ENCODE results near the gene KMT2A.

- no peak for TF ChIP-seq CTCF (conservative IDR thresholded peaks at IDR 0.05 in 1 of 2, IDR thresholded peaks at IDR 0.05 in 1 of 2; ENCODE audit: extremely low read depth in 1 of 2, insufficient read depth in 1 of 2, low read depth in 1 of 2, low read length in 2 of 2)
- TF ChIP-seq EZH2 (IDR thresholded peaks at IDR 0.05; ENCODE audit: borderline replicate concordance, low read length) = no peak
These were observed 136.8 kb downstream of the KMT2A start for GRCh38 chr11:118572981-118573550.
